NCI-H1694 treated with DMSO at 0.1 percent for 48 hours (cell line): Measurements from ENCODE around the gene AKAP1.

ENCODE experiments used
- DNase-seq: peaks from one replicate; lab custom pipeline; 2025; lab: John Stamatoyannopoulos, UW

AKAP1 gene

GRCh38 chr17:57165754-57166153, 80.7 kb downstream of the AKAP1 start:
- no peak for DNase-seq

GRCh38 chr17:57166803-57167202, 81.8 kb downstream of the AKAP1 start:
- no peak for DNase-seq

GRCh38 chr17:57168695-57169094, 83.6 kb downstream of the AKAP1 start:
- DNase-seq, result no peak

- no peak for DNase-seq
These were observed 85.8 kb downstream of the AKAP1 start for GRCh38 chr17:57170866-57171265.
